GM18507 (cell line): ENCODE data around the gene SHANK2.

ENCODE experiments used
- DNase-seq: peaks from one replicate; pipeline ENCODE4 v3.0.0; 2011; ENCODE audit warnings: low read depth; ENCODE audit not compliant: insufficient read length; ENCODE audit errors: extremely low spot score
- FAIRE-seq: peaks from 2 replicates; lab custom pipeline; 2011; peaks lifted over from hg19 to GRCh38; lab: Jason Lieb, UNC

The SHANK2 gene

DNA sequence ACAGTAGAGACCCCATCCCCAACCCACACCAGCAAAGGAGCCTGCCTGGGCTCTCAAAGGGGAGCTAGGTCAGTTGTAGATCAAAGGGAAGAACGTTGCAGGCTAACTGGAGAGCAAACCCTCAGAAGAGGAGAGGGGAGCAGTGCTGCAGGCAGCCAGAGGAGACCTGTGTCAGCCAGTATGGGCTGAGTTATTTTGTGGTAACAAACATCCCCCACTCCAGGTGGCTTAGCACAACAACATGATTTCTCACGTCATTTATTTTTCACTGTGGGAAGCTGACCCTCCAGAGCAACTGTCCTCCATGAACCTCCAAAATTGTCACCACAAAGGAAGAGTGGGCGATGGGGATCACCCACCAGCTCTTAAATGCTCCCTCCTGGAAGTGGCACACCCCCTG, 19.8 kb upstream of the SHANK2 start:
- FAIRE-seq (no peak), DNase-seq (no peak)

- FAIRE-seq (no peak), DNase-seq (no peak)
Measured at GRCh38 chr11:71269603-71270511, 17.5 kb upstream of the SHANK2 start.

- no peak for FAIRE-seq
- no peak for DNase-seq
Measured at GRCh38 chr11:71268706-71269321, 16.4 kb upstream of the SHANK2 start.

GRCh38 chr11:71267807-71268421, 15.5 kb upstream of the SHANK2 start:
- DNase-seq, result no peak

GRCh38 chr11:71266114-71266833, 13.9 kb upstream of the SHANK2 start:
- no peak for FAIRE-seq
- no peak for DNase-seq

More at GRCh38 chr11:71267807-71268421, 15.5 kb upstream of the SHANK2 start:
- no peak for FAIRE-seq

DNA sequence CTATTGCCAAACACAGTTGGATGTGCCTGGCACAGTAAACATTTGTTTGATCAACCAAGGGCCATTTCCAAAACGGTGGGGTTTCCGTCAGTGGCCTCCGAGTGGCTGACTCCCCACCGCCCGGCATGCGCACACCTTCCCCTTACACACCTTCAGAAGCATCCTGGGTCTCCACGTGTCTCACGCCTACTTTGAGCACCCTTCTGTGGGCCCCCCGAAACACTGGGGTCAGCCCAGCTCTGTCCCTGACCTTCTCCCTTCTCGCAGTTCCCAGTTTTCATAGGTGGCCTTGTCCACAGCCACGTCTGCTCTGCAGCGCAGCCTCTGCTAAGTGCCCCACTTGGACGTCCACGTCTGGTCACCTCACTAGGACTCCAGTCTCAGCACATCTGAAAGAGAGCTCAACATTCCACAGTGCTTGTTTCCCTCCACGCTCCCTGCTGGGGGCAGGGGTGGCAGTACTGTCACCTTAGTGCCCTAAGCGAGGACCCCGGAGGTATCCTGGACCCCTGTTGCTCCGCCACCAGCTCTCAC, 13.2 kb upstream of the SHANK2 start:
- no peak for FAIRE-seq
- no peak for DNase-seq

GRCh38 chr11:71263386-71263785, 11.0 kb upstream of the SHANK2 start:
- DNase-seq (no peak), FAIRE-seq (no peak)

GRCh38 chr11:71255800-71256479, 3.6 kb upstream of the SHANK2 start:
- FAIRE-seq (no peak), DNase-seq (no peak)

DNA sequence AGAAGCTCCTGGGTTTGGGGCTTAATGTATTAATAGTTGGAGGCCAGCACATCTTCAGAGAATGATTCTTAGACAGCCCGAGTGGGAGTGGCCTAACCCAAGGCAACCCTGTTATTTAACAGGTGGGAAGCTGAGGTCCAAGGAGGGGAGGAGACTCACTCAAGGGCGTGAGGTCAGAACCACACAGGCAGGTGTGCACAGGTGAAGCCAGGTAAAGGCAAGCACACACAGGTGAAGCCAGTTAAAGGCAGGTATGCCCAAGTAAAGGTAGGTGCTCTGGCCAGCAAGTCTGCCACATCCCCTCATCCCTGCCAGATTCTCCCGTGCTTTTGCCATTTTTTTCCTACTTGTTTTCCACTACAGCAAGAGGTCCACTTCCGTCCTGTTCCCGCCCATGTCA, 2.9 kb upstream of the SHANK2 start:
- FAIRE-seq (no peak), DNase-seq (no peak)

GRCh38 chr11:71253794-71254193, 1.4 kb upstream of the SHANK2 start:
- DNase-seq (no peak), FAIRE-seq (no peak)

DNA sequence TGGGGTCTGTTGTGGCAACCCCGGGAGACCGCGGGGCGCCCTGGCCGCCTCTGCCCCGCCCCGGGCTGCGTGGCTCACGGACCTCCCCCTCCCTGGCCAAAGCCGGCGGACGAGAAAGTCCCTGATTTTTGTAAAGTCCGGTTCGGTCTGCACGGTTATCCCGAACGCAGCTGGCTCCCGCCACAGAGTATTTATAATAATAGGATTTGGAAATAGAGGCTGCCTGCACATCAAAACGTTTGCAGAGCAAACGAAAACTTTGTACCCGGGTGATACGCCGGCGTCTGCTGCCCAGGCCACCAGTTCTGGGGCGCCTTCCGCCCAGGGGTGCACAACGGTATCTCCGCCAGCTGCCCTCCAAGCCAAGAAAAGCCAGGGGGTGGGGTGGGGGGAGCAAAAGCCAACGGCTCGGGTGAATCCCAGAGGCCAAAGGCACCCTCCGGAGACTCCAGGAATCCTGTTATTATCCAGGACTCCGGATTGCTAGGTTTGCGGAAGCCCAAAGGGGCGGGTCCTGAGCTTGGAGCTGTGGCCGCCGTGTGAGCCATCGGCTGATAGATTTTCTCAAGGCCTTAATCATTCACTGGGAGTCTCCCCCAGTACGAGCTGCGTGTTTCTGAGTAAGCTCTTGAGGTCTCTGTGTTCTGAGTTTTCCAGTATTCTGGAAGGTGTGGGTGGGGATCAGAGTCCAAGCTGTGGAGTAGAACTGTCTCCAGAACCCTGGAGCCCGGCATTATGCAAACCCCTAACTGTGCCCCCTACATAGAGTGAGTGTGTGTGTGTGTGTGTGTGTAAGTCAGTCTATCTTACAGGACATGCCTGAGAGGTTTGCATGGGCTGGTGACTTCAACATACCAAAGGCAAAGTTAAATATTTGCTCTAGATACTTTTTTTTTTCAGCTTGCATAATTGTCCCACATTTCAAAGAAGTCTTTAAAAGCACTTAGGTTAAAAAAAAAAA, 673 bp upstream of the SHANK2 start:
- no peak for DNase-seq
- FAIRE-seq, result peak; percentile 15

DNA sequence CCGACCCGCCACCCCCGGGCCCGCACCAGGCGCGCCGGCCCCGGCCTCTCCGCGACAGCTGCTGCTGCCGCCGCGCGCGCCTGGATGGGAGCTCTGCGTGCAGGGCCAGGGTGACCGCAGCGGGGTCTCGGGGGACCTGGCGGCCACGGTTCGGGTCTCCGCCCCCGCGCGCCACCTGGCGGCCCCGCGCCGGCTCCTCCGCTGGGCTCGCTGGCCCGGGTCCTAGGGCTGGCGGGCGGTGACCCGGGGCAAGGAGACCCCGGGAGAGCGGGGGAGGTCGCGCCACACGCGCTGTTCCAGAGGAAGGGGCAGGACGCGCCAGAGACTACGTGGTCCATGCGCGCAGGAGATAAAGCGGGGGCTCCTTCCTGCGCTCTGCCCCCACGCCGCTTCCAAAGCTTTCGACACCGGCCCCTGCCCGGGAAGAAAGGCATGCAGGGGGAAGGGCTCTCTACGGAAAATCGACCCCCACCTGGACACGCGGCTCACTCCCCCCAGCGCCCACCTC, 562 bp downstream of the SHANK2 start:
- FAIRE-seq, result no peak
- peak; percentile 69 for DNase-seq

GRCh38 chr11:71251151-71251721, 1.1 kb downstream of the SHANK2 start:
- DNase-seq (no peak), FAIRE-seq (no peak)

- no peak for DNase-seq
- no peak for FAIRE-seq
Measured at GRCh38 chr11:71250523-71251150, 1.7 kb downstream of the SHANK2 start.

DNA sequence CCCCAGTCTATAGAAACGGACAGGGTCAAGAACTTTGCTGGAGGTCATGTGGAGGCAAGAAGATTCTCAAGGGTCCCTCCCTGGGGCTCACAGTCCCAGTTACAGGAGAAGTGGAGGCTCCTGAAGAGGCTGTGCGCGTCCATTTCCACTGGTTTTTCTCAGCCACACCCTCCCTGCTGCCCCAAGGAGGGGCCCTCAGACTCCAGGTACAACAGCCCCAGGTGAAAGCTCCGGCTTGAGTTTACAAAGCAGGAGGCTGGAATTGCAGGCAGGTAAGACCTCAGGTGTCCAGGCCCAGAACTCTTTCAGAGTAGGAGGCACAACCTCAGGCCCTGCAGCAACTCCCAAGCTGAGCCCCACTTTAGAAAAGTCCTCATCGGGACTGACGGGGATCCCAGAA, 3.1 kb downstream of the SHANK2 start:
- FAIRE-seq (no peak), DNase-seq (no peak)

- no peak for FAIRE-seq
Measured at GRCh38 chr11:71248656-71249055, 3.7 kb downstream of the SHANK2 start.

DNA sequence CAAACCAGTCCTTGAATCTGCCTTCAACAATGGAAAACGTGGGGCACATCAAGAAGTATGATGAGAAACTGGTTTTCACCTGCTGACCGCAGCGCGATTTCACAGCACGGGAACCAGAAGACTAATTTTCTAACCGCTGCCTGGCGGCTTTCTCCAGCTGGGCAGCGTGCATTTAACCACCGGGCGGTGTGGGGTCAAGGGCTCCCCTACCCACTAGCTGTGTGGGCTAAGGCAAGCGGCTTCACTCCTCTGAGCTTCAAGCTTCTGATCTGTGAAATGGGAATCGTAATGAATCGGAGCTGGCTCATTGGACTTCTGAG, 4.2 kb downstream of the SHANK2 start:
- DNase-seq, result no peak
- FAIRE-seq, result no peak

More at GRCh38 chr11:71248656-71249055, 3.7 kb downstream of the SHANK2 start:
- no peak for DNase-seq
